Mesothelial cell of epicardium (in vitro differentiated cells): ENCODE results near the gene RNASE3. TPM values are rescaled to one million over a fixed set of nuclear protein-coding genes. Genes with fewer than 3 reads are reported as not detected.

Experiments
- DNase-seq, 2 experiments: peaks; one replicate each; pipeline ENCODE4 v3.0.0; 2021; ENCODE audit warnings: low spot score in 2 of 2; ENCODE audit not compliant: unreplicated experiment in 2 of 2
- H3K27ac Mint-ChIP-seq: 2 replicates; pipeline ENCODE4 v1.8.0; 2021; ENCODE audit warnings: mixed read lengths
- H3K27me3 Mint-ChIP-seq: 2 replicates; pipeline ENCODE4 v1.8.0; 2021; ENCODE audit warnings: low read depth, mixed read lengths
- H3K36me3 Mint-ChIP-seq: 2 replicates; pipeline ENCODE4 v1.8.0; 2021; ENCODE audit warnings: mixed read lengths
- H3K4me1 Mint-ChIP-seq: 2 replicates; pipeline ENCODE4 v1.8.0; 2021; ENCODE audit warnings: mixed read lengths
- H3K4me3 Mint-ChIP-seq: 2 replicates; pipeline ENCODE4 v1.8.0; 2021; ENCODE audit warnings: mild to moderate bottlenecking, moderate library complexity, mixed read lengths
- H3K9me3 Mint-ChIP-seq: 2 replicates; pipeline ENCODE4 v1.8.0; 2021; ENCODE audit warnings: mixed read lengths
- total RNA-seq: library from RNA; stranded (reverse); gene quantifications from 3 replicates; pipeline ENCODE4 v1.2.1, GENCODE V29; 2021
- TF ChIP-seq, protein P1 (sequence below): fragments of 200-600 bp; sonication (generic); IDR thresholded peaks from one replicate; pipeline ENCODE4 v1.5.0; 2021; ENCODE audit warnings: antibody characterized with exemption; ENCODE audit not compliant: unreplicated experiment

The RNASE3 gene
- total RNA-seq, 1 donor from 2014 or later: not detected

- Mint-ChIP-seq H3K4me1 (no peaks in the 10 kb centered on the region), H3K4me3 (no peak overlapping the region), H3K27ac (no peak overlapping the region), H3K36me3 (peaks cover 2% of the 10 kb centered on the region), H3K27me3 (peaks cover 11% of the 10 kb centered on the region), H3K9me3 (no peaks in the 10 kb centered on the region)
- no peak for DNase-seq
- TF ChIP-seq, protein P1, sequence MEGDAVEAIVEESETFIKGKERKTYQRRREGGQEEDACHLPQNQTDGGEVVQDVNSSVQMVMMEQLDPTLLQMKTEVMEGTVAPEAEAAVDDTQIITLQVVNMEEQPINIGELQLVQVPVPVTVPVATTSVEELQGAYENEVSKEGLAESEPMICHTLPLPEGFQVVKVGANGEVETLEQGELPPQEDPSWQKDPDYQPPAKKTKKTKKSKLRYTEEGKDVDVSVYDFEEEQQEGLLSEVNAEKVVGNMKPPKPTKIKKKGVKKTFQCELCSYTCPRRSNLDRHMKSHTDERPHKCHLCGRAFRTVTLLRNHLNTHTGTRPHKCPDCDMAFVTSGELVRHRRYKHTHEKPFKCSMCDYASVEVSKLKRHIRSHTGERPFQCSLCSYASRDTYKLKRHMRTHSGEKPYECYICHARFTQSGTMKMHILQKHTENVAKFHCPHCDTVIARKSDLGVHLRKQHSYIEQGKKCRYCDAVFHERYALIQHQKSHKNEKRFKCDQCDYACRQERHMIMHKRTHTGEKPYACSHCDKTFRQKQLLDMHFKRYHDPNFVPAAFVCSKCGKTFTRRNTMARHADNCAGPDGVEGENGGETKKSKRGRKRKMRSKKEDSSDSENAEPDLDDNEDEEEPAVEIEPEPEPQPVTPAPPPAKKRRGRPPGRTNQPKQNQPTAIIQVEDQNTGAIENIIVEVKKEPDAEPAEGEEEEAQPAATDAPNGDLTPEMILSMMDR: no peak
Observed at GRCh38 chr14:20935303-20935984, 44.3 kb downstream of the RNASE3 start.

Other genes starting within 250 kb of the RNASE3 start
- not detected in 3 replicates for gene OR6S1, start 249.7 kb upstream of the RNASE3 start, total RNA-seq
- 4.6 to 6.2 TPM (median 5.3 TPM) in 3 replicates for gene RNASE4, start 206.8 kb upstream of the RNASE3 start, total RNA-seq
- gene ANG, start 202.6 kb upstream of the RNASE3 start, total RNA-seq: 3.7 to 5.4 TPM (median 3.8 TPM) in 3 replicates
- gene EDDM3A, start 145.5 kb upstream of the RNASE3 start, total RNA-seq: not detected in 3 replicates
- gene EDDM3B, start 123.0 kb upstream of the RNASE3 start, total RNA-seq: not detected in 3 replicates
- 0.27 to 0.57 TPM (median 0.33 TPM) in 3 replicates for gene RNASE6, start 110.1 kb upstream of the RNASE3 start, total RNA-seq
- gene RNASE1, start 88.5 kb upstream of the RNASE3 start, total RNA-seq: 13.1 to 14.8 TPM (median 13.3 TPM) in 3 replicates
- gene RNASE2, start 64.1 kb downstream of the RNASE3 start, total RNA-seq: not detected in 3 replicates
- gene METTL17, start 98.6 kb downstream of the RNASE3 start, total RNA-seq: 72.4 to 78.7 TPM (median 73.4 TPM) in 3 replicates
- gene SLC39A2, start 107.9 kb downstream of the RNASE3 start, total RNA-seq: 2.7 to 3.3 TPM (median 3.1 TPM) in 3 replicates
- 104 to 105 TPM (median 104 TPM) in 3 replicates for gene NDRG2, start 133.7 kb downstream of the RNASE3 start, total RNA-seq
- gene TPPP2, start 138.8 kb downstream of the RNASE3 start, total RNA-seq: 0.47 to 0.58 TPM in 2 of 3 replicates, not detected in the other
- gene RNASE13, start 143.4 kb downstream of the RNASE3 start, total RNA-seq: 0.14 TPM in 1 of 3 replicates, not detected in the others
- 0.29 to 0.66 TPM (median 0.34 TPM) in 3 replicates for gene RNASE7, start 151.0 kb downstream of the RNASE3 start, total RNA-seq
- gene RNASE8, start 166.4 kb downstream of the RNASE3 start, total RNA-seq: not detected in 3 replicates
- gene ARHGEF40, start 178.9 kb downstream of the RNASE3 start, total RNA-seq: 83.2 to 96.2 TPM (median 83.5 TPM) in 3 replicates
- 73.3 to 79.3 TPM (median 75.2 TPM) in 3 replicates for gene ZNF219, start 207.3 kb downstream of the RNASE3 start, total RNA-seq
- 1.3 to 1.9 TPM (median 1.6 TPM) in 3 replicates for gene TMEM253, start 209.7 kb downstream of the RNASE3 start, total RNA-seq